TTC549 (cell line): ENCODE data around the gene COPZ2.

Source experiments
- FAIRE-seq: peaks from 2 replicates; lab custom pipeline; 2012; peaks lifted over from hg19 to GRCh38; lab: Jason Lieb, UNC

The COPZ2 gene

GRCh38 chr17:47983492-47984223 lies 53.9 kb downstream of the COPZ2 start:
- FAIRE-seq = no peak

DNA sequence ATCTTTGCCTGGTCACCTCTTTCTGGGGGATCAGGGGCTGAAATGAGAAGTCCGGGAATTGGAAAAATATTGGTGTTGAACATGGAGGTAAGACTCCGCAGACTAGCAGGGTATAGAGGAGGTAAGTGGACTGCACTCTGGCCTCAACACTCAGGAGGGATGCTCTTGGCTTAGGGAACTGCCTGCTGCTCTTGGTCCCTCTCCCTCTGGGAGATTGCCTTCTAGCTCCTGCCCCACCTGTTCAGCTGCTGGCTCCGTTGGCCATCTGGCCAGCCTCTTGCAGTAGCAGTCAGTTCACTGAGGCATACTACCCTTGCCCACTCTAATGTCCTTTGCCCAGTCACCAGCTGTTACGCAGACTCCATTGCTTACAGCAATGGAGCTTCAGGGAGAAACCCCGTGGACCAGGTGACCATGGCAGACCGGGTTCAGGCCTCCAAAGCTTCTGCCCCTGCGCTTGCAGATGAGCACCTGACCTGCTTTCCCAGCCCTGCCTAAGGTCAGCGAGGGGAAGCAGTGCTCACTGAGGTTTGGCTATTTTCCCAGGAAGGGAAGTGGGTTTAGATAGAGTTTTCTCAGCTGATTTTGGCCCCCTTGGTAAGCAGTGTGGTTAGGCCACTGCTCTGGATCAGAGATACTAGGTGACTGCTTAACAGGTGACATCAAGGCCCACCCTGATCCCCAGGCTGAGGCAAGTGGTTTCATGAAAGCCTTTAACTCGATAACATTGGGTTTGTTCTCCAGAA lies 54.8 kb downstream of the COPZ2 start:
- no peak for FAIRE-seq

DNA sequence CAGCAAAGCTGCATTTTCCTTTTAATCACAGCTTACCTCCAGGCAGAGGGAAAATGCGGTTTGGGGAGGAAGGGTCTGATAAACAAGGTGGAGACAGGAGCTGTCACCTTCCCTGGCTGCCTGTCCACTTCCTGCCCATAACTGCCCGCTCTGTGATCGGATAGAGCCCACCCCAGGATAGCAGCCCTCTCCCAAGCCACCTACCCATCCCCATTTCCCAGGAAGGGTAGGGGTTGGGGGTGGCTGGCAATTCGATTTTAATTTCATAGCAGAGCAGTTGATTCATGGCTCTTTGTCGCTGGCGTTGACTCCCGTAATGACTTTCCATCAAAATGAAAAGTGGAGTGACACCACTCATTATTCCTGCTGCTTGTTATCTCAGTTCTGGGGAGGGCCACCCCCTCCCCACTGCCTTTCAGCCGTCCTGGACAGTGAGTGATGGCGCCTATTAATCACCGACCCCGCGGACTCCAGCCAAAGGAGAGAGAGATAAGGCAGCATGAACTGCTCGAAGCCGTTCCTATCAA lies 55.4 kb downstream of the COPZ2 start:
- no peak for FAIRE-seq

GRCh38 chr17:47981462-47981861 lies 56.1 kb downstream of the COPZ2 start:
- FAIRE-seq = no peak

- FAIRE-seq = no peak
These were observed 57.1 kb downstream of the COPZ2 start for GRCh38 chr17:47980541-47980940.

GRCh38 chr17:47978324-47978723 lies 59.3 kb downstream of the COPZ2 start:
- no peak for FAIRE-seq
